ENCODE data around the gene SPEF2.
A peak's percentile ranks its signal among the peaks of the same experiment; 100 is the strongest.

SPEF2 gene

GRCh38 chr5:35736280-35736679 lies 118.6 kb downstream of the SPEF2 start:
- no peak for DNase-seq (ENCODE audit: low read depth)

GRCh38 chr5:35741126-35741716 lies 123.6 kb downstream of the SPEF2 start:
- DNase-seq (ENCODE audit: low read depth) = no peak

DNA sequence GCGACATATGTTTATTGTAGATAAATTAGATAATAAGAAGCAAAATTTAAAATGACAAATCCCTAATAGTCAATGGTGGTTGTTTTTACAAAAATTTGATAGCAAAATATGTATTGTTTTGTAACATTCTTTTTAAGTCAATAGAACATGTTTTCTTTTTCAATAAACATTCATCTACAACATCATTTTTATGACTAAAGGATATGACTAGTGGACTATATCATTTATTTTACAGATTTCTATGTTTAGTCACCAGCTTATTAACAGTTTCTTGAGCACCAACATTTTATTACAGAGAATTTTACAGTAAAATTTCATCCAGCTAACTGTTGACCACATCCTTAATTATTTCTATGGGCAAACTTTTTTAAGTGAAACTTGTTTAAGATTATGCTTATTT lies 124.3 kb downstream of the SPEF2 start:
- DNase-seq (ENCODE audit: low read depth) = no peak

DNA sequence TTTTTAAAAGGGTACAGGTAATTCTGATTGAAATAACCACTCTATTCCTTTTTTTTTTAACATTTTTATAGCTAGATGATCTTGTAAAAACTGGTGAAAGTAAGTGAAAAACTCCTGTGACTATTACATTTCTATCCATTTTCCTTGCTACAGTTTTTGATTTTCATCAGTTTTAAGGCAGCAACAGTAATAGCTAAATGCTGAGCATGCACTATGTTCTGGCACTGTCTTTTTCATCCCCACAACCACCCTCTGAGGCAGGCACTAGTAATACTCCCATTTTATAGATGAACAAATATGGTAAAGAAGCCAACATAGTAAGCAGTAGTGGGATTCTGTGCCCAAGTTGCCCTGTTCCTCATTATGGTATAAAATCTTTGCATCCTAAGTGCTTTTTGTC lies 126.0 kb downstream of the SPEF2 start:
- DNase-seq (ENCODE audit: low read depth) = no peak

DNA sequence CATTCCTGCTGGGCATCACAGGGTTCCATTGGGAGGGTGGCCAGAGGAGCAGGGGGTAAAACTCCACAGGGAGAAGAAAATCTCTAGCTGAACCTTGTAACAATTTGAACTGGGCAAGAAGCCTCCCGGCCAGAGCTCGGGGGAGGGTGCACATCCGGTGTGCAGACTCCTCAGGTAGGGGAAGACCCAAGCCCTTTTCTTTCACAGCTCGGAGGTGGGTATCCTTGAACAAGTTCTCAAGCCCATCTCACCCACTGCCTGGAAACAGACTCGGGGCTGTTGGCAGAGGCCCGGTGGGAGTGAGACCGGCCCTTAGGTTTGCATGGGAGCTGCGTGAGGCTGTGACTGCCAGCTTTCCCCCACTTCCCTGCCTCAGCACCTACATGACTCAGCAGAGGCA lies 127.5 kb downstream of the SPEF2 start:
- DNase-seq (ENCODE audit: low read depth) = no peak

DNA sequence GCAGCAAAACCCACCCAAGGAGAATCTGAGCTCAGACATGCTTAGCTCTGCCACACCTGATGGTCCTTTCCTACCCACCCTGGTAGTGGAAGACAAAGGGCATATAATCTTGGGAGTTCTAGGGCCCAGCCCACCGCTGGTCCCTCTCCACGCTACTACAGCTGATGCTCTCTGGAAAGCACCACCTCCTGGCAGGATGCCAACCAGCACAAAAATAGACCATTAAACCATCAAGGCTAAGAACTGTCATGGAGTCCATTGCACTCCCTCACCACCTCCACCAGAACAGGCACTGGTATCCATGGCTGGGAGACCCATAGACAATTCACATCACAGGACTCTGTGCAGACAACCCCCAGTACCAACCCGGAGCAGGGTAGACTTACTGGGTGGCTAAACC lies 128.0 kb downstream of the SPEF2 start:
- no peak for DNase-seq (ENCODE audit: low read depth)

DNA sequence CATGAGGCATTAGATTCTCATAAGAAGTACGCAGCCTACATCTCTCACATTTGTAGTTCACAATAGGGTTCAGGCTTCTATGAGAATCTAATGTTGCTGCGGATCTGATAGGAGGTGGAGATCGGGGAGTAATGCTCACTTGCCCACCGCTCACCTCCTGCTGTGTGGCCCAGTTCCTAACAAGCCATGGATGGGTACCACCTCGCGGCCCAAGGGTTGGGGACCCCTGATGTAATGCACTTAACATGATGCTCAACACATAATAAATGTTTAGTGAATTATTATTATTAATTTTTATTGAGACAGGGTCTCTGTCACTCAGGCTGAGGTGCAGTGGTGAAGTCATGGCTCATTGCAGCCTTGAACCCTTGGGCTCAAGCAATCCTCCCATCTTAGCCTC lies 134.3 kb downstream of the SPEF2 start:
- no peak for DNase-seq (ENCODE audit: low read depth)

GRCh38 chr5:35753500-35753899 lies 135.8 kb downstream of the SPEF2 start:
- no peak for DNase-seq (ENCODE audit: low read depth)

GRCh38 chr5:35754481-35754880 lies 136.8 kb downstream of the SPEF2 start:
- no peak for DNase-seq (ENCODE audit: low read depth)

DNA sequence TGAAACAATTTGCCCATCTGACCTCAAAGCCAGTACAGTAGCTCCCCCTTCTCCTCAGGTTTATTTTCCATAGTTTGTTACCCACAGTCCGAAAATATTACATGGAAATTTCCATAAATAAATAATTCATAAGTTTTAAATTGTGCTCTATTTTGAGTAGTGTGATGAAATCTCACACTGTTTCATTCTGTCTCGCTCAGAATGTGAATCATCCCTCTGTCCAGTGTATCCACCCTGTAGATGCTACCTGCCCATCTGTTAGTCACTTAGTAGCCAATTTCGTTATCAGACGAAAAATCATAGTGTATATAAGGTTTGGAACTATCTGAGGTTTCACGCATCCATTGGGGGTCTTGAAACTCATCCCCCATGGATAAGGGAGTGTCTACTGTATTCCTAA lies 138.3 kb downstream of the SPEF2 start:
- DNase-seq (ENCODE audit: low read depth) = no peak

- DNase-seq (ENCODE audit: low read depth) = no peak
Measured at GRCh38 chr5:35758151-35758724, 140.6 kb downstream of the SPEF2 start.

DNA sequence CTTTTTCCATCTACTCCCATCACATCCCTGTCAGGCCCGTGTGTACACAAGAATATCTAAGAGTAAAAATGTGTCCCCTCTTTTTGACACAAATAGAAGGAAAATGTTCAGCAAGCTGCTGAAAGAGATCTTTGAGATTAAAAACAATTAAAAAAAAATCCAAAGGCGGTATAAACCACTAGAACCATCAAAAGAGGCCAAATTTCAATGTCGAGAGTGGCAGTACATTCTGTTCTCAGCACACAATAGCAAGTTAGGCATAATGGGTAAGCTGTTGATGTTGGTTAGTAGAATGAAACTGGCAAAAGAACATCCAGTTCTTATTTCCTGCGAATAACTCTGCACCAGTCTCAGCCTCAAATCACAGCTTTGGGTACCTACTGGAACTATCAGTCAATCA lies 143.9 kb downstream of the SPEF2 start:
- DNase-seq (ENCODE audit: low read depth) = no peak

DNA sequence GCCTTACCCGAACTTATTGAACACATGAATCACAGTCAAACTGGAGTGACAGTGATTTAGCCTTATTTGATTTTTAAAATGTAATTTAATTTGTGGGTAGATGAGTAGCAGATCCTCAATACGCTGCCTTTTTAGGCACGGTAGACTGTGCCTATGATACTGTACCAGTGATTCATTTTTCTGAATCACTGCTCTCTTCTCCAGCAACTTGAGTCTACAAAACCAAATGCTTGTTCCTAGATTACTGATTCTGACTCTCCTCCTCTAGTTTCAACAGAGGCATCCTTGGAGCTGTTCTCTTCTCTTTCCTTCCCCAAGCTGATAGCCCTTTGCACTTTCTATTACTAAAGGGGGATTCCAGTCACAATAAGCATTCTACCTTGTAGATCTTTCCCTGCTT lies 144.7 kb downstream of the SPEF2 start:
- DNase-seq (ENCODE audit: low read depth) = no peak

DNA sequence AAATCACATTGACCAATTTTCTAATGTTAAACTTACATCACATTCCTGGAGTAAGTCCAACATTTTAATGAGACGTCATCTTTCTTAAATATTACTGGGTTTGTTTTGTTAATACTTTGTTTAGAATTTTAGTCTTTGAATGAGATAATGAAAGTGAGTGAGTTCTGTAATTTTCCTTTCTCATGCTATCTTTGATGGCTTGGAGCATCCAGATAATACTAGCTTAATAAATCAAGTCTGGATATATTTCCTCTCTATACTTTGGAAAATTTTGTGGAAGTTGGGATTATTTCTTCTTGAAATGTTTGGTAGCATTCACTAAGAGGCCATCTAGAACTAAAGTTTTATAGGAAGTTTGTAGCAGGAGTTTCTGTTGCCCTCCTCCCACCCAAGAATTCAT lies 148.3 kb downstream of the SPEF2 start:
- no peak for DNase-seq (ENCODE audit: low read depth)

DNA sequence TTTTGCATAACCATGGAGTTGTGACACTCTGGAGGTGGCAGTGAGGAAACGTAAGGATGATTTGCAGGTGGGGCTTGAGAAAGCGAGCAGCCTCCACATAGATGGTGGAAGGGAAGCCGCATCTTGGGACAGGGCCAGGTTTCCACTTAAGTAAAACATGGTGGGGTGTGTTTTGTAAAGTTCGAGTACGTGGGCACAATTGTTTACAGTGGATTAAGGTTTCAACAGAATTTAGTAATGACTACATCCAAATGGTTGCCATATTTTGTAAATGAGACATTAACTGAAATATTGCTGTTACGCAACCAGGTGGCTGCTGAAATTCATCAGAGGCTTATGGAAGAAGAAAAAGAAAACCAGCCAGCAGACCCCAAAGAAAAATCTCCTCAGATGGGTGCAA lies 153.6 kb downstream of the SPEF2 start:
- DNase-seq (ENCODE audit: low read depth) = peak; percentile 55

DNA sequence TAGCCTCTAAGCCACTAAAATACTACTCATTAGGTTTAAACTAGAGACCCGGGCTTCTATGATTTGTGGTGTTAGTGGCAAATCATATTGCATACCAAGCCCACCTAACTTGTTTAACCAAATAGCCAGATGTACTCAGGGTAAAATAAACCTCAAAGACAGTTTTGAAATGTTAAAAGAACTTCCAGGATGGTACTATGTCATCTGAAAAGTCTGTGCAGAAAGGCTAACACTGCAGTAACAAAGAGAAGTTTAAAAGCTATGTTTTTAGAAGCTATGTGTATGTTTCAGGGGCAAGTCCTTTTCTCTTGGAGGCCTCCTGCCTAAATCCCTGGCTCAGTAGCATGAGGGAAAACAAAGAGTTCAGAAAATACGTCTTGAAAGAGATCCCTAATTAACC lies 154.2 kb downstream of the SPEF2 start:
- DNase-seq (ENCODE audit: low read depth) = no peak

- DNase-seq (ENCODE audit: low read depth) = no peak
Measured at GRCh38 chr5:35773967-35774366, 156.3 kb downstream of the SPEF2 start.

DNA sequence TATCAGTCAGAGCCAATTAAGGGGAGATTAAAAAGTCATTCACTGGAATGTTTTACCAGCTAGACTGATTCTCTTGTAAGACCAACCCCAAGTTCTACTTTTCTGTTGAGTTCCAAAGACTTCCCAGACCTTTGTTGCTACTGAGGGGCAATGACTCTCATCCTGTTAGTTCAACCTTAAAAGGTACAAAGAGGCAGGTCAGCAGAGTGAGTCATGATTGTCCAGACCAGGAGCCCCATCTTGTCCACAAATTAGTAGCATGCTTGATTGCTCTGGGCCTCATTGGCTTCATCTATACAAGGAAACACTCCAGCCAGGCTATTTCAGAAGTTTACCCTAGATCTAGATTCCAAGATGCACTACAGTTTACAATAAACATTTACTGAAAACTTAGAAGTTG lies 159.1 kb downstream of the SPEF2 start:
- DNase-seq (ENCODE audit: low read depth) = no peak

GRCh38 chr5:35777358-35778087 lies 159.9 kb downstream of the SPEF2 start:
- peak; percentile 74 for DNase-seq (ENCODE audit: low read depth)

DNA sequence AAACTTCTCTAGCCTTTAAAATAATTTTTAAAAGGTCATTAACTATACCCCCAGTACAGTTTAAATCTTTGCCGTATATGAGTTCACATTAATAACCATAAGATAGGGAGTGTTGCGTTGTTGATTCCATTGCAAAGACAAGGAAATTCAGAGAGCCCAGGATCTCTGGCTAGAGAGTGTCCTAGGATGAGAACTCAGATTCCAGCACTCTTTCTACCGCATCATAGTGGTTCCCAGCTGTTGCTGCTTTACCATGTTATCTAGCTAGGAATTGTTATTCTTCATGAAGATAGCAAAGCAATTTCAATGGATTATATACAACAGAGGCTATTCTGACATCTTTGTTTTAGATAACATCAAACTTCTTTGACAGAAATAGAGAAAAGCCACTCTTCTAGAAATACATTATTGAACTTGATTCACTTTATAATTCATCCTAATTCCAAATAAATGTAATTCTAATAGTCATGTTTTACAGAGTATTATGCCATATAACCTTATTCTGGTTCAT lies 160.7 kb downstream of the SPEF2 start:
- no peak for DNase-seq (ENCODE audit: low read depth)

GRCh38 chr5:35780236-35780635 lies 162.6 kb downstream of the SPEF2 start:
- no peak for DNase-seq (ENCODE audit: low read depth)

- DNase-seq (ENCODE audit: low read depth) = no peak
Measured at GRCh38 chr5:35781181-35781790, 163.6 kb downstream of the SPEF2 start.

DNA sequence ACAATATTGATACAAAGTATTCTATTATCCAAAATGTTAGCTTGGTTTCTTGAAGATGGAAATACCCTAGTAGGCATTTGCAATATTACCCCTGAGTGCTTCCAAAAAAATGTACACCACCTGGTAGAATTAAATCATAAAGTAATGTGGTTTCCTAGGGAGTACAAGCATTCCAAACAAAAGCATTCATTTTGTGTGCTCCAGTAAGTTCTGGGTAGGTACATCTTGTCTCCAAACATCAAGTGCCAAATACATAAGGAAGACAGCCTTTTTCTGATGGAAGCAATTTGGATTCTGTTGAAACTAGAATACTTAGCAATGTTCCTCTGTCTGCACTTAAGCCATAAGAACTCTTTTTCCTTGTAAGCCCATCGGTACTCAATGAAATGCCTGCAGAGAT lies 165.9 kb downstream of the SPEF2 start:
- DNase-seq (ENCODE audit: low read depth) = no peak

Measured in fibroblast of the conjunctiva (primary cell).